Liver (tissue), 9 donors: ENCODE measurements around the gene PDK4. TPM values are rescaled to one million over a fixed set of nuclear protein-coding genes. Genes with fewer than 3 reads are reported as not detected.
"Not testable (repeated sequence)": the region's sequence is repeated elsewhere in the genome, so short reads cannot be mapped to it uniquely, and the experiment has no call there.

Experiments used
- DNase-seq: peaks from one replicate; pipeline ENCODE4 v3.0.0-alpha.2; 2017; ENCODE audit warnings: low spot score
- H3K27ac ChIP-seq, 2 donors: one replicate each; pipeline ENCODE4 v1.7.0; 2013; ENCODE audit warnings: inconsistent platforms in 2 of 2, low read length in 2 of 2, control low read depth in 1 of 2, low read depth in 1 of 2, mild to moderate bottlenecking in 1 of 2
- H3K27me3 ChIP-seq, 4 donors: one replicate each; pipeline versions ENCODE4 v1.6.1 to v1.7.0; 2013; ENCODE audit warnings: low read length in 3 of 4, inconsistent platforms in 1 of 4, mild to moderate bottlenecking in 1 of 4, moderate library complexity in 1 of 4; ENCODE audit not compliant: control insufficient read depth in 4 of 4, insufficient read depth in 4 of 4
- H3K36me3 ChIP-seq, 4 donors: one replicate each; pipeline versions ENCODE4 v1.6.1 to v1.7.0; 2013; ENCODE audit warnings: low read length in 3 of 4, mild to moderate bottlenecking in 3 of 4, low read depth in 1 of 4, moderate library complexity in 1 of 4; ENCODE audit not compliant: control insufficient read depth in 4 of 4, insufficient read depth in 3 of 4
- H3K4me1 ChIP-seq, 4 donors: one replicate each; pipeline versions ENCODE4 v1.6.1 to v1.7.0; 2013; ENCODE audit warnings: low read length in 3 of 4, mild to moderate bottlenecking in 3 of 4, moderate library complexity in 1 of 4; ENCODE audit not compliant: control insufficient read depth in 4 of 4, insufficient read depth in 4 of 4
- H3K4me3 ChIP-seq, 3 donors: one replicate each; pipeline versions ENCODE4 v1.6.1 to v1.7.0; 2013; ENCODE audit warnings: low read length in 3 of 3, control low read depth in 1 of 3, low read depth in 1 of 3, mild to moderate bottlenecking in 1 of 3
- H3K9ac ChIP-seq, 2 donors: one replicate each; pipeline ENCODE4 v1.7.0; 2013; ENCODE audit warnings: low read length in 2 of 2, mild to moderate bottlenecking in 2 of 2, moderate library complexity in 2 of 2, control low read depth in 1 of 2, low read depth in 1 of 2
- H3K9me3 ChIP-seq, 4 donors: one replicate each; pipeline versions ENCODE4 v1.6.1 to v1.7.0; 2013; ENCODE audit warnings: low read length in 3 of 4; ENCODE audit not compliant: control insufficient read depth in 4 of 4
- EGR1 ChIP-seq, 2 donors: IDR thresholded peaks; 2 replicates each; pipeline ENCODE4 v1.6.1; 2016 to 2018; ENCODE audit warnings: antibody characterized with exemption in 2 of 2, low read depth in 2 of 2
- FOXA1 ChIP-seq: IDR thresholded peaks from 2 replicates; pipeline ENCODE4 v1.6.1; 2016; ENCODE audit warnings: antibody characterized with exemption
- FOXA2 ChIP-seq: IDR thresholded peaks from 2 replicates; pipeline ENCODE4 v1.6.1; 2016; ENCODE audit warnings: antibody characterized with exemption
- GABPA ChIP-seq, 2 donors: IDR thresholded peaks in 1 of 2; conservative IDR thresholded peaks in 1 of 2; 2 replicates each; pipeline ENCODE4 v1.6.1; 2016; ENCODE audit warnings: antibody characterized with exemption in 2 of 2, mild to moderate bottlenecking in 1 of 2, moderate library complexity in 1 of 2
- HNF4A ChIP-seq, 2 donors: conservative IDR thresholded peaks; 2 replicates each; pipeline ENCODE4 v1.6.1; 2016; ENCODE audit warnings: antibody characterized with exemption in 2 of 2, mild to moderate bottlenecking in 2 of 2
- MAX ChIP-seq: IDR thresholded peaks from 2 replicates; pipeline ENCODE4 v1.6.1; 2016; ENCODE audit warnings: antibody characterized with exemption
- NR2F2 ChIP-seq: IDR thresholded peaks from 2 replicates; pipeline ENCODE4 v1.6.1; 2016; ENCODE audit warnings: antibody characterized with exemption
- RAD21 ChIP-seq, 2 donors: IDR thresholded peaks; 2 replicates each; pipeline ENCODE4 v1.6.1; 2016; ENCODE audit warnings: antibody characterized with exemption in 2 of 2, mild to moderate bottlenecking in 2 of 2
- RXRA ChIP-seq, 2 donors: IDR thresholded peaks; 2 replicates each; pipeline ENCODE4 v1.6.1; 2017 to 2018; ENCODE audit warnings: antibody characterized with exemption in 2 of 2, mild to moderate bottlenecking in 1 of 2
- SP1 ChIP-seq: IDR thresholded peaks from 2 replicates; pipeline ENCODE4 v1.6.1; 2018; ENCODE audit warnings: antibody characterized with exemption, mild to moderate bottlenecking
- TAF1 ChIP-seq: conservative IDR thresholded peaks from 2 replicates; pipeline ENCODE4 v1.6.1; 2016; ENCODE audit warnings: antibody characterized with exemption, mild to moderate bottlenecking
- YY1 ChIP-seq: IDR thresholded peaks from 2 replicates; pipeline ENCODE4 v1.6.1; 2016; ENCODE audit warnings: antibody characterized with exemption, mild to moderate bottlenecking
- ZBTB33 ChIP-seq: IDR thresholded peaks from 2 replicates; pipeline ENCODE4 v1.6.1; 2016; ENCODE audit warnings: antibody characterized with exemption
- WGBS: extraction: QIAGEN DNeasy Blood & Tissue Kit; methylation state at CpG from one replicate; pipeline ENCODE4 v1.1.7; 2013; 5-methylcytosine and 5-hydroxymethylcytosine counted together
- polyA plus RNA-seq, 2 donors: library from polyadenylated mRNA; stranded (reverse) in 1 of 2; unstranded in 1 of 2; fragments of 200-250 nt in 1 of 2; fragments of >200 nt in 1 of 2; fragmentation: Nextera tagmentation in 1 of 2; extraction: Ambion mirVana in 1 of 2; gene quantifications; one replicate each; pipeline versions ENCODE4 v1.2.1 to v1.2.3, GENCODE V29; 2013 to 2015
- total RNA-seq, 2 donors: library from RNA; depleted of rRNA; stranded (reverse); fragments of >200 nt; gene quantifications; one replicate each; pipeline ENCODE4 v1.2.3, GENCODE V29; 2014
- TF ChIP-seq, protein P1 (sequence below): fragments of 150-350 bp; IDR thresholded peaks from 2 replicates; pipeline ENCODE4 v1.5.1; 2017; ENCODE audit warnings: improper control_type of control experiment, low read depth, low read length; ENCODE audit not compliant: missing input control
- donor health status: healthy.
- donor health status: healthy.
- donor health status: healthy.
- donor health status: healthy.
- donor health status: healthy.

Gene PDK4
- total and polyA plus RNA-seq, 4 donors = 6.3 to 116 (median 50.0) TPM

DNA sequence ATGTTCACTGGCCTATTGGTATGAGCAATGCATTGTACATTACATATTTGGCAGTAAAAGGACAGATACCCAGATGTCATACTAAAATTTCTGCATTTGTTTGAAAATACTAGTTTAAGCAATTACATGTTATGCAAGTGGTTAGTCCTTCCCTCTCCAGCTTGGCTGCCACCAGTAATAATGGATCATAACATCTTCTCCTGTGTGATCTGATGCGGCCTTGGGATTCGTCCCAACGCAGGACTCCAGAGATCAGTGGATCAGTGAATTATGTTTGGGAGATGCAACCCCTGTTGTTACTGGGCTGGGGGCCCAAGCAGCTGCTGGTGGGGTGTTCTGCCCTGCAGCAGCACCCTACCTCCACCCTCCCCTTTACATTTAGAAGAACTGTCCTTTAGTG lies 11.2 kb upstream of the PDK4 start:
- peak overlapping the region; percentile 56 to 95 for H3K27ac ChIP-seq
- DNase-seq = no peak
- 89% methylated on average over 3 of the region's 3 CpGs for WGBS
- H3K27me3 ChIP-seq = no peaks in the 10 kb centered on the region
- peaks cover 4 to 32% (median 23%) of the 10 kb centered on the region in 4 donors for H3K4me1 ChIP-seq
- H3K36me3 ChIP-seq = no peaks in the 10 kb centered on the region
- no peaks in the 10 kb centered on the region for H3K9me3 ChIP-seq
- TF ChIP-seq HNF4A (conservative IDR thresholded peaks at IDR 0.05) (no peak), GABPA (IDR thresholded peaks at IDR 0.05 in 1 of 2, conservative IDR thresholded peaks at IDR 0.05 in 1 of 2) (no peak), MAX (no peak), FOXA2 (no peak), RAD21 (IDR thresholded peaks at IDR 0.05) (no peak), EGR1 (IDR thresholded peaks at IDR 0.05; ENCODE audit: low read depth in 2 of 2) (no peak), NR2F2 (no peak), FOXA1 (no peak), ZBTB33 (no peak), RXRA (IDR thresholded peaks at IDR 0.05) (no peak)
- TF ChIP-seq, protein P1, sequence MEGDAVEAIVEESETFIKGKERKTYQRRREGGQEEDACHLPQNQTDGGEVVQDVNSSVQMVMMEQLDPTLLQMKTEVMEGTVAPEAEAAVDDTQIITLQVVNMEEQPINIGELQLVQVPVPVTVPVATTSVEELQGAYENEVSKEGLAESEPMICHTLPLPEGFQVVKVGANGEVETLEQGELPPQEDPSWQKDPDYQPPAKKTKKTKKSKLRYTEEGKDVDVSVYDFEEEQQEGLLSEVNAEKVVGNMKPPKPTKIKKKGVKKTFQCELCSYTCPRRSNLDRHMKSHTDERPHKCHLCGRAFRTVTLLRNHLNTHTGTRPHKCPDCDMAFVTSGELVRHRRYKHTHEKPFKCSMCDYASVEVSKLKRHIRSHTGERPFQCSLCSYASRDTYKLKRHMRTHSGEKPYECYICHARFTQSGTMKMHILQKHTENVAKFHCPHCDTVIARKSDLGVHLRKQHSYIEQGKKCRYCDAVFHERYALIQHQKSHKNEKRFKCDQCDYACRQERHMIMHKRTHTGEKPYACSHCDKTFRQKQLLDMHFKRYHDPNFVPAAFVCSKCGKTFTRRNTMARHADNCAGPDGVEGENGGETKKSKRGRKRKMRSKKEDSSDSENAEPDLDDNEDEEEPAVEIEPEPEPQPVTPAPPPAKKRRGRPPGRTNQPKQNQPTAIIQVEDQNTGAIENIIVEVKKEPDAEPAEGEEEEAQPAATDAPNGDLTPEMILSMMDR = no peak
- no peak overlapping the region for H3K4me3 ChIP-seq
- no peak overlapping the region for H3K9ac ChIP-seq

DNA sequence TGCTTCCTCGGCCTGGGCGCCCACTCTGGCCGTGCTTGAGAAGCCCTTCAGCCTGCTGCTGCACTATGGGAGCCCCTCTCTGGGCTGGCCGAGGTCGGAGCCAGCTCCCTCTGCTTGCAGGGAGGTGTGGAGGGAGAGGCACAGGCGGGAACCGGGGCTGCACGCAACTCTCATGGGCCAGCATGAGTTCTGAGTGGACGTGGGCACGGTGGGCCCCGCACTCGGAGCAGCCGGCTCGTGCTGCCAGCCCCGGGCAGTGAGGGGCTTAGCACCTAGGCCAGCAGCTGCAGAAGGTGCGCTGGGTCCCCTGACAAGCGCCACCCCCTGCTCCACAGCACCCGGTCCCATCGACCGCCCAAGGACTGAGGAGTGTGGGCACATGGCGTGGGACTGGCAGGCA lies 9.0 kb upstream of the PDK4 start:
- Histone ChIP-seq H3K27ac (no peak overlapping the region), H3K4me1 (peaks cover 4 to 31% (median 23%) of the 10 kb centered on the region in 4 donors)
- no peak for TF ChIP-seq SP1
- no peak for TF ChIP-seq ZBTB33
- no peak for TF ChIP-seq TAF1
- no peak for TF ChIP-seq YY1
- no peak for TF ChIP-seq RAD21 (IDR thresholded peaks at IDR 0.05)
- TF ChIP-seq MAX = no peak
- TF ChIP-seq FOXA1 = no peak
- no peak for TF ChIP-seq RXRA (IDR thresholded peaks at IDR 0.05)
- no peak for TF ChIP-seq HNF4A (conservative IDR thresholded peaks at IDR 0.05)

DNA sequence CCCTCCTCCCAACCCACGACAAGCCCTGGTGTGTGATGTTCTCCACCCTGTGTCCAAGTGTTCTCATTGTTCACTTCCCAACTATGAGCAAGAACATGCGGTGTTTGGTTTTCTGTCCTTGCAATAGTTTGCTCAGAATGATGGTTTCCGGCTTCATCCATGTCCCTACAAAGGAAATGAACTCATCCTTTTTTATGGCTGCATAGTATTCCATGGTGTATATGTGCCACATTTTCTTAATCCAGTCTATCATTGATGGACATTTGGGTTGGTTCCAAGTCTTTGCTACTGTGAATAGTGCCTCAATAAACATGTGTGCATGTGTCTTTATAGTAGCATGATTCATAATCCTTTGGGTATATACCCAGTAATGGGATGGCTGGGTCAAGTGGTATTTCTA lies 8.5 kb upstream of the PDK4 start:
- not testable (repeated sequence) for DNase-seq, H3K9ac ChIP-seq, H3K9me3 ChIP-seq, H3K36me3 ChIP-seq, H3K27ac ChIP-seq, H3K27me3 ChIP-seq, H3K4me3 ChIP-seq
- peaks cover 4 to 27% (median 22%) of the 10 kb centered on the region in 4 donors for H3K4me1 ChIP-seq
- 93% methylated on average over 3 of the region's 3 CpGs for WGBS

More for the DNA sequence above, 9.0 kb upstream of the PDK4 start:
- H3K36me3 ChIP-seq = no peaks in the 10 kb centered on the region
- no peak overlapping the region for H3K9ac ChIP-seq
- H3K4me3 ChIP-seq = no peak overlapping the region
- H3K27me3 ChIP-seq = no peaks in the 10 kb centered on the region
- WGBS = 96% methylated on average over 21 of the region's 21 CpGs
- DNase-seq = no peak
- no peaks in the 10 kb centered on the region for H3K9me3 ChIP-seq

DNA sequence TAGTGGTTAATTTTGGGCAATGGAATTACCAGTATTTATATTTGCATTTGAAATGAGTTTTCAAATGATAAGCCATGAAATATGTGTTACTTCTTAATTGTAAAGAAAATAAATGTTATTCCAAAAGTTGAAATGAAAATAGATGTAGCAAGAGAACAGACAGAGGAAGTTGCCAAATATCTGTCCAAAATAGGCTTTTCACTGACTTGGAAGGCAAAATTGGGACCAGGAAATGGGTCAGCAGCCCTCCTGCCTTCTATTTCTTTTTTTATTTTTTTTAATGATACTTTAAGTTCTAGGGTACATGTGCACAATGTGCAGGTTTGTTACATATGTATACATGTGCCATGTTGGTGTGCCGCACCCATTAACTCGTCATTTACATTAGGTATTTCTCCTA lies 8.1 kb upstream of the PDK4 start:
- not testable (repeated sequence) for H3K9me3 ChIP-seq, DNase-seq, H3K4me3 ChIP-seq, H3K27me3 ChIP-seq, H3K36me3 ChIP-seq, H3K9ac ChIP-seq, H3K27ac ChIP-seq
- H3K4me1 ChIP-seq = peaks cover 4 to 25% (median 20%) of the 10 kb centered on the region in 4 donors
- 85% methylated on average over 2 of the region's 2 CpGs for WGBS
